CD4-positive, alpha-beta T cell (primary cell): ENCODE measurements around the gene AP3B2. TPM values are rescaled to one million over a fixed set of nuclear protein-coding genes. Genes with fewer than 3 reads are reported as not detected.
A peak's percentile ranks its signal among the peaks of the same experiment; 100 is the strongest.

ENCODE experiments used
- ATAC-seq: fragments of 200-7000 bp; cut with Tn5 transposase; one replicate; pipeline ENCODE4 v1.10.0; 2022; ENCODE audit warnings: mild to moderate bottlenecking; ENCODE audit not compliant: poor library complexity
- CTCF ChIA-PET: fragments of 350-600 bp; sonication (Branson Sonifier 250); formaldehyde crosslinking; loops from one replicate; lab custom pipeline; 2021; ENCODE audit warnings: antibody characterized with exemption, inconsistent platforms; lab: Charles Lee
- POLR2A ChIA-PET: fragments of 350-600 bp; sonication (Branson Sonifier 250); formaldehyde crosslinking; loops from one replicate; lab custom pipeline; 2021; ENCODE audit warnings: antibody characterized with exemption, inconsistent platforms; lab: Charles Lee
- DNase-seq, 14 experiments: peaks; one replicate each; pipeline ENCODE4 v3.0.0-alpha.2; 2013 to 2020; ENCODE audit warnings: mixed read lengths in 2 of 14
- H3K27ac ChIP-seq, 2 donors: one replicate each; pipeline versions ENCODE4 v1.5.1 to v1.7.0; 2013; ENCODE audit warnings: low read length in 2 of 2, low read depth in 1 of 2, mild to moderate bottlenecking in 1 of 2
- H3K27me3 ChIP-seq, 2 experiments: 1 replicate in 1 of 2; 2 replicates in 1 of 2; pipeline versions ENCODE4 v1.6.1 to v1.7.0; 2013; ENCODE audit warnings: low read length in 2 of 2, control low read depth in 1 of 2, mild to moderate bottlenecking in 1 of 2, moderate library complexity in 1 of 2; ENCODE audit not compliant: insufficient read depth in 2 of 2, control insufficient read depth in 1 of 2
- H3K36me3 ChIP-seq: one replicate; pipeline ENCODE4 v1.6.1; 2013; ENCODE audit warnings: low read length, control low read depth; ENCODE audit not compliant: insufficient read depth
- H3K4me1 ChIP-seq: one replicate; pipeline ENCODE4 v1.6.1; 2013; ENCODE audit warnings: low read length, control low read depth; ENCODE audit not compliant: insufficient read depth
- H3K4me3 ChIP-seq: one replicate; pipeline ENCODE4 v1.5.1; 2013; ENCODE audit warnings: mild to moderate bottlenecking, low read length, moderate library complexity
- H3K9me3 ChIP-seq, 2 experiments: 1 replicate in 1 of 2; 2 replicates in 1 of 2; pipeline versions ENCODE4 v1.6.1 to v1.7.0; 2013; ENCODE audit warnings: low read length in 2 of 2, mild to moderate bottlenecking in 2 of 2, control low read depth in 1 of 2, moderate library complexity in 1 of 2; ENCODE audit not compliant: control insufficient read depth in 1 of 2, insufficient read depth in 1 of 2
- H3K27ac Mint-ChIP-seq: one replicate; pipeline ENCODE4 v1.8.0; 2020; ENCODE audit warnings: mixed read lengths
- H3K27me3 Mint-ChIP-seq: one replicate; pipeline ENCODE4 v1.8.0; 2021; ENCODE audit warnings: mixed read lengths
- H3K36me3 Mint-ChIP-seq: one replicate; pipeline ENCODE4 v1.8.0; 2021; ENCODE audit warnings: low read depth, mixed read lengths
- H3K4me1 Mint-ChIP-seq: one replicate; pipeline ENCODE4 v1.8.0; 2021; ENCODE audit warnings: low read depth, mixed read lengths
- H3K4me3 Mint-ChIP-seq: one replicate; pipeline ENCODE4 v1.8.0; 2020; ENCODE audit warnings: mild to moderate bottlenecking, mixed read lengths
- H3K9me3 Mint-ChIP-seq: one replicate; pipeline ENCODE4 v1.8.0; 2020; ENCODE audit warnings: mixed read lengths
- intact Hi-C, 2 experiments: fragments of 100-400 bp; cut with DNase I in 1 of 2; cut with micrococcal nuclease in 1 of 2; formaldehyde crosslinking; loops; one replicate each; pipeline versions ENCODE4 v1.15.1 to v1.9.0; 2023 to 2025; cut with DNase I, micrococcal nuclease
- polyA plus RNA-seq, 2 donors: library from polyadenylated mRNA; unstranded; fragments of 120-200 nt; gene quantifications; one replicate each; pipeline ENCODE4 v1.2.1, GENCODE V29; 2013
- total RNA-seq, 174 experiments: library from RNA in 2 of 174; stranded (reverse) in 2 of 174; gene quantifications; one replicate each; pipeline ENCODE4 v1.2.3 and lab custom pipeline; 2021 to 2026
- TF ChIP-seq, protein P1 (sequence below): fragments of 200-600 bp; IDR thresholded peaks from one replicate; pipeline ENCODE4 v1.8.0; 2022; ENCODE audit warnings: antibody characterized with exemption, mild to moderate bottlenecking

The AP3B2 gene, protein sequence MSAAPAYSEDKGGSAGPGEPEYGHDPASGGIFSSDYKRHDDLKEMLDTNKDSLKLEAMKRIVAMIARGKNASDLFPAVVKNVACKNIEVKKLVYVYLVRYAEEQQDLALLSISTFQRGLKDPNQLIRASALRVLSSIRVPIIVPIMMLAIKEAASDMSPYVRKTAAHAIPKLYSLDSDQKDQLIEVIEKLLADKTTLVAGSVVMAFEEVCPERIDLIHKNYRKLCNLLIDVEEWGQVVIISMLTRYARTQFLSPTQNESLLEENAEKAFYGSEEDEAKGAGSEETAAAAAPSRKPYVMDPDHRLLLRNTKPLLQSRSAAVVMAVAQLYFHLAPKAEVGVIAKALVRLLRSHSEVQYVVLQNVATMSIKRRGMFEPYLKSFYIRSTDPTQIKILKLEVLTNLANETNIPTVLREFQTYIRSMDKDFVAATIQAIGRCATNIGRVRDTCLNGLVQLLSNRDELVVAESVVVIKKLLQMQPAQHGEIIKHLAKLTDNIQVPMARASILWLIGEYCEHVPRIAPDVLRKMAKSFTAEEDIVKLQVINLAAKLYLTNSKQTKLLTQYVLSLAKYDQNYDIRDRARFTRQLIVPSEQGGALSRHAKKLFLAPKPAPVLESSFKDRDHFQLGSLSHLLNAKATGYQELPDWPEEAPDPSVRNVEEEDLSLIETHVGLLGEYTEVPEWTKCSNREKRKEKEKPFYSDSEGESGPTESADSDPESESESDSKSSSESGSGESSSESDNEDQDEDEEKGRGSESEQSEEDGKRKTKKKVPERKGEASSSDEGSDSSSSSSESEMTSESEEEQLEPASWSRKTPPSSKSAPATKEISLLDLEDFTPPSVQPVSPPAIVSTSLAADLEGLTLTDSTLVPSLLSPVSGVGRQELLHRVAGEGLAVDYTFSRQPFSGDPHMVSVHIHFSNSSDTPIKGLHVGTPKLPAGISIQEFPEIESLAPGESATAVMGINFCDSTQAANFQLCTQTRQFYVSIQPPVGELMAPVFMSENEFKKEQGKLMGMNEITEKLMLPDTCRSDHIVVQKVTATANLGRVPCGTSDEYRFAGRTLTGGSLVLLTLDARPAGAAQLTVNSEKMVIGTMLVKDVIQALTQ
- total RNA-seq (under 1 TPM; 0.25 to 0.98 TPM), total RNA-seq (lab: John Stamatoyannopoulos, UW) (0 to 2.2 (median 0.54) reads per million in 172 experiments)
- polyA plus RNA-seq (2013, experiment 1 of 2) = 0.29 TPM
- 0.31 TPM for polyA plus RNA-seq (2013, experiment 2 of 2)

DNA sequence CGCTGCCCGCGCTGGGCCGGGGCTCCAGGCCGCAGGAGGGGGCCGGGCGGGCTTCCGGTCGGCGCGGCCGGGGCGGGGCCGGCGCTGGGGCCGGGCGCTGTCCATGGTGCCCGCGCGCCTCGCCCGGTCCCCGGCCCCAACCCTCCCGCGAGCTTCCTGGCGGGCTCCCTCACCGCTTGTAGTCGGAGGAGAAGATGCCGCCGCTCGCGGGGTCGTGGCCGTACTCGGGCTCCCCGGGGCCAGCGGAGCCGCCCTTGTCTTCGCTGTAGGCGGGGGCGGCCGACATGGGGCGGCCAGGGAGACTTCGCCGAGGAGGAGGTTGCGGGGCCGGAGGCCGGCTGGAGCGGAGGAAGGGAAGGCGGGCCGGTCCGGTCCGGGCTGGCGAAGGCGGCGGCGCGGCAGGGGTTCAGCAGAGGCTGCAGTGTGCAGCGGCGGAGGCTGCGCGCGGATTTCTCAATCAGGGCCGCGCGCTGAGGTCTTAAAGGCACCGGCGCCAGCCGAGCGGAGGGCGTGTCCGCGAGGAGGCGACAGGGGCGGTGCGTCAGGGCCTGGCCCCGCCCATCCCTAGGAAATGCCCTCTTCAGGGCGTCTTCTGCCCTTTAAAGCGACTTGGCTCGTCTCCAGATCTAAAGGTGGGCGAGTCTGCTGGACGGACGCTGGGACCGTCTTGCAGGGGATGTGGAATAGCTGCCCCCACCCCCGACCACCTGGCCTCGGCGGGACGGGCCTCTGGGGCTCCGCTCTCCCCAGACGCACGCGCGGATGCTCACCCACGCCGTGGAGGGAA is at the start of gene AP3B2:
TSS of gene AP3B2 (minus strand) at position 455 of the 787 bp plus-strand sequence. CDS start at position 286, 169 bp downstream.
- TF ChIP-seq, protein P1, sequence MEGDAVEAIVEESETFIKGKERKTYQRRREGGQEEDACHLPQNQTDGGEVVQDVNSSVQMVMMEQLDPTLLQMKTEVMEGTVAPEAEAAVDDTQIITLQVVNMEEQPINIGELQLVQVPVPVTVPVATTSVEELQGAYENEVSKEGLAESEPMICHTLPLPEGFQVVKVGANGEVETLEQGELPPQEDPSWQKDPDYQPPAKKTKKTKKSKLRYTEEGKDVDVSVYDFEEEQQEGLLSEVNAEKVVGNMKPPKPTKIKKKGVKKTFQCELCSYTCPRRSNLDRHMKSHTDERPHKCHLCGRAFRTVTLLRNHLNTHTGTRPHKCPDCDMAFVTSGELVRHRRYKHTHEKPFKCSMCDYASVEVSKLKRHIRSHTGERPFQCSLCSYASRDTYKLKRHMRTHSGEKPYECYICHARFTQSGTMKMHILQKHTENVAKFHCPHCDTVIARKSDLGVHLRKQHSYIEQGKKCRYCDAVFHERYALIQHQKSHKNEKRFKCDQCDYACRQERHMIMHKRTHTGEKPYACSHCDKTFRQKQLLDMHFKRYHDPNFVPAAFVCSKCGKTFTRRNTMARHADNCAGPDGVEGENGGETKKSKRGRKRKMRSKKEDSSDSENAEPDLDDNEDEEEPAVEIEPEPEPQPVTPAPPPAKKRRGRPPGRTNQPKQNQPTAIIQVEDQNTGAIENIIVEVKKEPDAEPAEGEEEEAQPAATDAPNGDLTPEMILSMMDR = no peak
- Mint-ChIP-seq H3K4me3 (peak within 1 kb of the TSS; percentile 70), H3K36me3 (no peaks in the 10 kb centered on the region), H3K27ac (no peak within 1 kb of the TSS), H3K4me1 (no peaks in the 10 kb centered on the region), H3K27me3 (peaks cover 32% of the 10 kb centered on the region), H3K9me3 (no peaks in the 10 kb centered on the region)
- Histone ChIP-seq H3K36me3 (no peaks in the 10 kb centered on the region), H3K4me3 (peak within 1 kb of the TSS; percentile 54), H3K27me3 (peaks cover 11 to 22% of the 10 kb centered on the region in 2 experiments), H3K27ac (no peak within 1 kb of the TSS), H3K9me3 (peaks cover 0 to 23% of the 10 kb centered on the region in 2 experiments), H3K4me1 (peaks cover 17% of the 10 kb centered on the region)
- DNase-seq = peak; percentile 38 to 84 (median 60)
- peak; percentile 92 for ATAC-seq
- intact Hi-C loops = loop anchor here (1.0 to 5.0 kb wide), 3 partner anchors 29 to 47 kb away; no protein-coding TSS in a partner anchor
- CTCF ChIA-PET = no interaction called here
- POLR2A ChIA-PET = interaction anchor here (0.7 to 1.0 kb wide), 4 partner anchors 41 to 1413 kb away, joined by 3 to 4 read pairs (median 3); partner anchors contain the start of gene RPS17

DNA sequence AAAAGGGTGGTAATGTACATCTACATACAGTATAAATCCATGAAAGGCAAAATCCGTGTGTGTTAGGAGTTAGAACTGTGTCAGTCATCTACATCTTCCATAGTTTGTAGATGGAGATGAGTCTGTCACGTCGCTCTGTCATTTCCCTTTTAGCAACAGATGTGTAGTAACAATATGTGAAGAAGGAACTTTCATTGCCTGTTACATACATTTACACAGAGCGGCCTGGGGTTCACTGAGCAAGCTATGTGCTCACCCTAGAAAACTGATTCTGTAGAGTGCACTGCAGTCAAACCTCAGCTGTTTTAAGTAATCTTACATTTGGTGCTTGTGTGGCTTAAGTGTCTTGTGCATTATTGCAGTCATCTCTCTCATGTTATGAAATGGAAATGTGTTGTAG is 41.6 kb upstream of the AP3B2 start:
- ATAC-seq (no peak), DNase-seq (peak in 2 of 14 experiments; percentile 19 to 21)
- H3K4me1 Mint-ChIP-seq = peaks cover 69% of the 10 kb centered on the region
- no peaks in the 10 kb centered on the region for H3K27me3 Mint-ChIP-seq
- H3K36me3 Mint-ChIP-seq = peaks cover 61% of the 10 kb centered on the region
- peaks cover 28% of the 10 kb centered on the region for H3K4me1 ChIP-seq
- no peak overlapping the region for H3K27ac ChIP-seq
- intact Hi-C loops = loop anchor here (1.0 to 5.0 kb wide), 7 partner anchors 42 to 316 kb away; partner anchors contain the start of genes AP3B2 (in 1 of the 2), BTBD1 (in 1 of the 2), C15orf40 (in 1 of the 2) and RAMAC (in 1 of the 2)
- H3K27ac Mint-ChIP-seq = peak overlapping the region; percentile 85
- TF ChIP-seq, protein P1 = no peak
- no peaks in the 10 kb centered on the region for H3K27me3 ChIP-seq
- no peaks in the 10 kb centered on the region for H3K9me3 ChIP-seq
- CTCF ChIA-PET = interaction anchor here (1.9 to 2.0 kb wide), 2 partner anchors 57 to 70 kb away, joined by 5 to 6 read pairs; no protein-coding TSS in a partner anchor
- peak overlapping the region; percentile 99 for H3K4me3 Mint-ChIP-seq
- H3K9me3 Mint-ChIP-seq = no peaks in the 10 kb centered on the region
- POLR2A ChIA-PET = interaction anchor here (1.4 to 3.0 kb wide), 6 partner anchors 42 to 316 kb away, joined by 3 to 51 read pairs (median 12); partner anchors contain the start of genes BTBD1, RAMAC, RPS17 and WHAMM
- peak overlapping the region; percentile 84 for H3K4me3 ChIP-seq
- peaks cover 31% of the 10 kb centered on the region for H3K36me3 ChIP-seq
